Suprapubic skin (tissue), 4 donors: ENCODE measurements around the gene PMM1.

Source experiments
- EP300 ChIP-seq: sonication (generic); formaldehyde crosslinking; IDR thresholded peaks from one replicate; pipeline ENCODE4 v1.6.1; 2017; ENCODE audit warnings: antibody characterized with exemption
- POLR2A ChIP-seq, 2 donors: fragments of 450-650 bp; IDR thresholded peaks; one replicate each; pipeline ENCODE4 v1.6.1; 2017; ENCODE audit warnings: antibody characterized with exemption in 2 of 2, mild to moderate bottlenecking in 2 of 2, moderate library complexity in 2 of 2
- POLR2AphosphoS5 ChIP-seq, 3 donors: sonication (generic); formaldehyde crosslinking; IDR thresholded peaks; one replicate each; pipeline ENCODE4 v1.6.1; 2017; ENCODE audit warnings: antibody characterized with exemption in 3 of 3
- TF ChIP-seq, protein P1 (sequence below), 2 donors: fragments of 200-600 bp in 1 of 2; fragments of 450-650 bp in 1 of 2; sonication (generic) in 1 of 2; IDR thresholded peaks; one replicate each; pipeline ENCODE4 v1.5.1; 2016 to 2019; ENCODE audit warnings: antibody characterized with exemption in 2 of 2, mild to moderate bottlenecking in 1 of 2, moderate library complexity in 1 of 2

DNA sequence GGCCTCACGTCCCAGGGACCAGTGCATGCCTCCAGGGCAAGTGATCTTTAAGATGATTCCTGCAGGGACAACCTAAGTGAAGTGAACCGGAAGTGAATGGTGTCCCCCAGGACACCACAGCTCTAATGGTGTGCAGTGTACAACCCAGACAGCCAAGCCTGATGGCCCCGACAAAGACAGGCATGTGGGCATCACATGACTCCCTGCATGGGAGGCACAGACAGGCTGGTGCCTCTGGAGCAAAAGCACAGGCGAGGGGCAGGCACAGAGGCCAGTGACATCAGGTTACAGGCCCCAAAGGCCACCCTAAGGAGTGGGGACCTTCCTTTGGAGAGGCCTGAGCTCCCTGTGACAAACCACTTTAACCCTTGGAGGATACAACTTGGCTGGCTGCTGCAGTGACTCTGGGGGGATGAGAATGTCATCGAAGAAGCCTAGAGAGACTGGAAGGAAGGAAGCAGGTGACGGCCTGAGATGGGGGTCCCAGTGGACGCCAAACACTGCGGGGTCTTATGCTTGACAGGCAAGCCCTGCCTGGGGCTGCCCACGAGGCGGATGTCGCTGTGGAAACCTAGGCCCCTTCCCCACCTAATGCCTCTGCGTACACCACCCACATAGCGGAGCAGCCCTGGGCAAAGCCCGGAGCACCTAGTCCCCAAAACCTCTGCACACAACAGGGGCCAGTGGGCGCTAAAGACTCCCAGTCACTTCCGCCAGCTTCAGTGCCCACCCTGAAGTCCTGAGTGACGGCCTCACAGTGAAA, 57.7 kb downstream of the PMM1 start:
- TF ChIP-seq POLR2AphosphoS5 (IDR thresholded peaks at IDR 0.05), result no peak
- TF ChIP-seq, protein P1, sequence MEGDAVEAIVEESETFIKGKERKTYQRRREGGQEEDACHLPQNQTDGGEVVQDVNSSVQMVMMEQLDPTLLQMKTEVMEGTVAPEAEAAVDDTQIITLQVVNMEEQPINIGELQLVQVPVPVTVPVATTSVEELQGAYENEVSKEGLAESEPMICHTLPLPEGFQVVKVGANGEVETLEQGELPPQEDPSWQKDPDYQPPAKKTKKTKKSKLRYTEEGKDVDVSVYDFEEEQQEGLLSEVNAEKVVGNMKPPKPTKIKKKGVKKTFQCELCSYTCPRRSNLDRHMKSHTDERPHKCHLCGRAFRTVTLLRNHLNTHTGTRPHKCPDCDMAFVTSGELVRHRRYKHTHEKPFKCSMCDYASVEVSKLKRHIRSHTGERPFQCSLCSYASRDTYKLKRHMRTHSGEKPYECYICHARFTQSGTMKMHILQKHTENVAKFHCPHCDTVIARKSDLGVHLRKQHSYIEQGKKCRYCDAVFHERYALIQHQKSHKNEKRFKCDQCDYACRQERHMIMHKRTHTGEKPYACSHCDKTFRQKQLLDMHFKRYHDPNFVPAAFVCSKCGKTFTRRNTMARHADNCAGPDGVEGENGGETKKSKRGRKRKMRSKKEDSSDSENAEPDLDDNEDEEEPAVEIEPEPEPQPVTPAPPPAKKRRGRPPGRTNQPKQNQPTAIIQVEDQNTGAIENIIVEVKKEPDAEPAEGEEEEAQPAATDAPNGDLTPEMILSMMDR (IDR thresholded peaks at IDR 0.05), result no peak
- TF ChIP-seq POLR2A (IDR thresholded peaks at IDR 0.05), result no peak
- no peak for TF ChIP-seq EP300
